Aorta (tissue), 5 donors: ENCODE measurements around the gene ARID3A. TPM values are rescaled to one million over a fixed set of nuclear protein-coding genes. Genes with fewer than 3 reads are reported as not detected.

Source experiments
- ATAC-seq: fragments of 200-7000 bp; cut with Tn5 transposase; one replicate; pipeline ENCODE4 v1.9.1; 2022; ENCODE audit warnings: moderate library complexity; ENCODE audit not compliant: low FRiP score
- DNase-seq, 2 donors: peaks; one replicate each; pipeline ENCODE4 v3.0.0-alpha.2; 2020
- H3K27ac ChIP-seq, 2 donors: one replicate each; pipeline ENCODE4 v1.5.1; 2013; ENCODE audit warnings: low read length in 2 of 2, mild to moderate bottlenecking in 2 of 2, moderate library complexity in 2 of 2, control low read depth in 1 of 2, inconsistent platforms in 1 of 2, low read depth in 1 of 2
- H3K27me3 ChIP-seq, 2 donors: one replicate each; pipeline ENCODE4 v1.6.1; 2013; ENCODE audit warnings: control low read depth in 1 of 2, low read length in 1 of 2, mild to moderate bottlenecking in 1 of 2, moderate library complexity in 1 of 2; ENCODE audit not compliant: insufficient read depth in 2 of 2, control insufficient read depth in 1 of 2
- H3K36me3 ChIP-seq, 2 donors: one replicate each; pipeline ENCODE4 v1.6.1; 2013; ENCODE audit warnings: control low read depth in 1 of 2, low read length in 1 of 2, mild to moderate bottlenecking in 1 of 2; ENCODE audit not compliant: insufficient read depth in 2 of 2, control insufficient read depth in 1 of 2
- H3K4me1 ChIP-seq, 2 donors: one replicate each; pipeline ENCODE4 v1.6.1; 2013; ENCODE audit warnings: low read length in 2 of 2, control low read depth in 1 of 2, mild to moderate bottlenecking in 1 of 2, moderate library complexity in 1 of 2; ENCODE audit not compliant: insufficient read depth in 2 of 2, control insufficient read depth in 1 of 2
- H3K4me3 ChIP-seq, 2 donors: one replicate each; pipeline ENCODE4 v1.5.1; 2013; ENCODE audit warnings: low read length in 2 of 2, control low read depth in 1 of 2, mild to moderate bottlenecking in 1 of 2
- H3K9me3 ChIP-seq: one replicate; pipeline ENCODE4 v1.6.1; 2013; ENCODE audit warnings: mild to moderate bottlenecking, low read length; ENCODE audit not compliant: control insufficient read depth
- WGBS, 2 donors: extraction: QIAGEN DNeasy Blood & Tissue Kit; methylation state at CpG; one replicate each; pipeline ENCODE4 v1.1.7; 2013; 5-methylcytosine and 5-hydroxymethylcytosine counted together
- intact Hi-C, 2 donors: fragments of 100-400 bp; cut with DNase I; formaldehyde crosslinking; loops; one replicate each; pipeline versions ENCODE4 v1.14.2 to v1.15.0; 2022
- polyA plus RNA-seq, 2 donors: library from polyadenylated mRNA; stranded (reverse); fragments of 200-250 nt; gene quantifications; one replicate each; pipeline ENCODE4 v1.2.3, GENCODE V29; 2013
- total RNA-seq, 2 donors: library from RNA; stranded (reverse); fragmentation: NEBNext Ultra II Directional; extraction: Animal tissue kit (Norgen Biotek cat#: 25700); gene quantifications; one replicate each; pipeline ENCODE4 v1.2.1, GENCODE V29; 2021
- donor health status: healthy with polysubstance abuse.
- donor health status: Bipolar disorder and iron deficiency.
- donor health status: DM: no; HTN: no; CAD: no.
- donor health status: DM: no; HTN: no; CAD: no.
- donor health status: DM: yes; HTN: yes; CAD: no.

The ARID3A gene
- total and polyA plus RNA-seq, 4 donors = 0.97 to 13.8 (median 5.3) TPM

DNA sequence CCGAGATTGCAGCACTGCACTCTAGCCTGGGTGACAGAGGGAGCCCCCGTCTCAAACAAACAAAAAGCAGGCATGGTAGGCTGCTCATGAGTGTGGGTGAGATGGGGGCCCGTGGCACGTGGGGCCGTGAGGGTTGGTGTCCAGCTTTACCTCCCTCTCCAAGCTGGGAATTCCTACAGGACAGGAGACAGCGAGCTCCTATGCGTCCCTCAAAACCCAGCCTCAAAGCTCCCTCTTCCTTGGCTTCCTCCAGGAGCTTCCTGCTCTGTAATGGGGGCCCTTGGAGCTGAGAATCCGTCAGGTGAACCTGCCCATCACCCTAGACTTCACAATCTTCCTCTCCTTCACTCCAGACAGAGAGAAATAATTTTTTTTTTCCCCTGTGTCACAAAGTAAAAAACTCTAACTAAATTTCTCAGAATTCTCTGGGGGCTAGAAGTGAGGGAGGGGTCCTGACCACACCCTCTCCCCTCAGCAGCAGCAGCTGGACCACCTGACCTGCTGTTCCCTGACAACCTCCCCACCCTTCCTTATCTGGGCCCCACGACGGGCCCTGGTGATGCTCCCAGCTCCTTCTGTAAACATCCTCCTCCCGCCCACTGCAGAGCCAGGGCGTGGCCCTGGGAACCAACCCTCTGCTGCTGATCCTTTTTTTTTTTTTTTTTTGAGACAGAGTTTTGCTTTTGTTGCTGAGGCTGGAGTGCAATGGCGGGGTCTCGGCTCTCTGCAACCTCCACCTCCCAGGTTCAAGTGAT, 36.2 kb downstream of the ARID3A start:
- H3K27me3 ChIP-seq = no peaks in the 10 kb centered on the region
- no peak for DNase-seq
- no peaks in the 10 kb centered on the region for H3K4me1 ChIP-seq
- ATAC-seq = no peak
- intact Hi-C loops = no loop called here
- H3K27ac ChIP-seq = no peak overlapping the region
- H3K4me3 ChIP-seq = no peak overlapping the region
- peaks cover 2% of the 10 kb centered on the region for H3K9me3 ChIP-seq
- H3K36me3 ChIP-seq = no peaks in the 10 kb centered on the region
- 85 to 86% methylated on average over 14 of the region's 14 CpGs for WGBS, 2 donors

DNA sequence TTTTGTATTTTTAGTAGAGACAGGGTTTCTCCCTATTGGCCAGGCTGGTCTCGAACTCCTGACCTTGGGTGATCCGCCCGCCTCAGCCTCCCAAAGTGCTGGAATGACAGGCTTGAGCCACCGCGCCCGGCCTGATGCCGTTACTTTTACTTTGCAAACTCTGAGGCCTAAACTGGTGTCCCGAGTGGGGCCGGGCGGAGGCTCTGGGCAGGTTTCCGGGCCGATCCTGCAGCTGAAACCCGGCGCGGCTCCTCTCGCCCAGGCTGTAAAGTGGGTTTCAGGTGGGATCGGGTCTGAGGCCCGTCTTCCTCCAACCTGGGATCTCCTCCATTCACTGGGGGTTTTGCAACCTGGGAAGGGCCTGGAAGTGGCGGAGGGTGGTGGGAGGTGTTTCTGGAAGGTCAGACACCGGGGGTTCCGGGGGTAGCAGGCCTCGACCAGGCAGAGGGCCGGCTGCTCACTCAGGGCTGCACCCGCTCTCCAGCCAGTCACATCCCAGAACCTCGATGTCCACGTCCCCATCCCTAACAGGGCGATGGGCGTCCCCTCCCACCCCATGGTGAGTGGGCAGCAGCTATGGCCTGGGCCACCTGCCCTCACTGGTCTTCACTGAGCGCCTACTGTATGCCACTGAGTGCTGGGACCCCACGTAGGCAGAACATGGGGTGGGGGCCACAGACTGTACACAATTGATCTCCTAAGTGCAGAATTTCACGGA, 37.0 kb downstream of the ARID3A start:
- Histone ChIP-seq H3K4me1 (no peaks in the 10 kb centered on the region), H3K27me3 (no peaks in the 10 kb centered on the region), H3K27ac (no peak overlapping the region), H3K4me3 (no peak overlapping the region), H3K36me3 (no peaks in the 10 kb centered on the region), H3K9me3 (peaks cover 2% of the 10 kb centered on the region)
- intact Hi-C loops = no loop called here
- no peak for ATAC-seq
- DNase-seq = no peak
- 90 to 93% methylated on average over 31 of the region's 31 CpGs for WGBS, 2 donors

DNA sequence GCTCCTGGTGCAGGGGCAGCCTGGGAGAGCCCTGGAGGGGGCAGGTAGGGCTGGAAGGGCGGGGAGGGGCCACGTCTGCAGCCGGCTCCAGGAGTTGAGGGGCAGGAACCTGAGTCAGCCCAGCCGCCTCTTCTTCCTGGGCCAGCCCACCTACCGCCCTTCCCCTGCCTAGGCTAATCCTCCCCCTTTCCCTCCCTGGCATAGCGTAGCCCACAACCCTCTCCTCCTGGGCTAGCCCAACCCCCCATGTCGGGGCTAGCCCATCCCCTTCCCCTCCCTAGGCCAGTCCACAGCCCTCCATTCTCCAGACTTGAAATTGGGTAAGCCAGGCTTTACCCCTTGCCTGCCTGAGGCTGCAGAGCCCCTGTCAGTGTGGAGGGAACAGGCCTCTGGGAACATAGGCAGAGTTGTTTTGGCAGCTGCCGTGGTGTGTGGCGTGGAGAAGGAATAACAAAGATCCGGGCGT, 37.7 kb downstream of the ARID3A start:
- DNase-seq (no peak), ATAC-seq (no peak)
- Histone ChIP-seq H3K36me3 (no peaks in the 10 kb centered on the region), H3K27me3 (no peaks in the 10 kb centered on the region), H3K9me3 (peaks cover 2% of the 10 kb centered on the region), H3K4me3 (no peak overlapping the region), H3K27ac (no peak overlapping the region), H3K4me1 (no peaks in the 10 kb centered on the region)
- intact Hi-C loops = no loop called here
- WGBS, 2 donors = 85 to 90% methylated on average over 9 to 11 of the region's 11 CpGs

DNA sequence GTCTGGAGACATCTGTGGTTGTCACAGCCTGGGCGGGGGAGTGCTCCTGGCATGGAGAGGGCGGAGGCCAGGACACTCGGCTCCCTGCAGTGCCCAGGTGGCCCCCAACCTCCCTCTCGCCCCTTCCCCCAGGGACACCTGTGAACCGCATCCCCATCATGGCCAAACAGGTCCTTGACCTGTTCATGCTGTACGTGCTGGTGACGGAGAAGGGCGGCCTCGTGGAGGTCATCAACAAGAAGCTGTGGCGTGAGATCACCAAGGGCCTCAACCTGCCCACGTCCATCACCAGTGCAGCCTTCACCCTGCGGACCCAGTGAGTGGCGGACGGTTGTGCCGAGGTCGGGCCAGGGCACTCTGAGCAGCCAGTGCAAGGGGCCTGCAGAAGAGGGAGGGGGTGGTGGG, 38.3 kb downstream of the ARID3A start:
- WGBS, 2 donors = 95 to 97% methylated on average over 16 of the region's 16 CpGs
- H3K36me3 ChIP-seq = no peaks in the 10 kb centered on the region
- ATAC-seq = no peak
- H3K4me1 ChIP-seq = no peaks in the 10 kb centered on the region
- H3K27ac ChIP-seq = no peak overlapping the region
- no peaks in the 10 kb centered on the region for H3K27me3 ChIP-seq
- H3K4me3 ChIP-seq = no peak overlapping the region
- DNase-seq = no peak
- peaks cover 2% of the 10 kb centered on the region for H3K9me3 ChIP-seq
- intact Hi-C loops = no loop called here

DNA sequence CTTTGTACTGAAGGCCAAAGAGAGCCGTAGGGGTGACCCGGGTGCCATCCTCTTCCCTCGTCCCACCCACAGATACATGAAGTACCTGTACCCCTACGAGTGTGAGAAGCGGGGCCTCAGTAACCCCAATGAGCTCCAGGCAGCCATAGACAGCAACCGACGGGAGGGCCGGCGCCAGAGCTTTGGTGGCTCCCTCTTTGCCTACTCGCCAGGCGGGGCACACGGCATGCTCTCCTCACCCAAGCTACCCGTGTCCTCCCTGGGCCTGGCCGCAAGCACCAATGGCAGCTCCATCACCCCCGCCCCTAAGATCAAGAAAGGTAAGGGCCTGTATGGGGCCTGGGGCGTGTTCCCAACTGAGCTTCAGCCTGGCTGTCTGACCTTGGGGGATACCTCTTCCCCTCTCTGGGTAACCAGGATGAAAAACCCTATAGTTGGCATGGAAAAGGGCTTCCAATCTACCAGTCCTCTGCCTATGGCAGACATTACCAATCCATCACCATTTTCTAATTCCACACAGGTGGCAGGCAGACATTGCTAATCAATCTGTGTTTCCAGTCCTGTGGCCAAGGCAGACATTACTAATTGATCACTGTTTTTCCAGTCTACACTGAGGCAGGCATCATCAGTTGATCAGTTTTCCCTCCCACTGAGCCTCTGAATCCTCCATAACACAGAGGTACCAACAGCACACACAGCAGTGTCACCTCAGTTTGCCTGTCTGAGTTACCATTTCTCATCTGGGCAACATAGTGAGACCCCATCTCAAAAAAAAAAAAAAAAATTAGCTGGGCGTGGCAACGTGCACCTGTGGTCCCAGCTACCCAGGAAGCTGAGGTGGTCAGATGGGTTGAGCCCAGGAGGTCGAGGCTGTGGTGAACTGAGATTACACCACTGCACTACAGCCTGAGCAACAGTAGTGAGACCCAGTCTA, 39.2 kb downstream of the ARID3A start:
- no peaks in the 10 kb centered on the region for H3K27me3 ChIP-seq
- peaks cover 2% of the 10 kb centered on the region for H3K9me3 ChIP-seq
- no peak for ATAC-seq
- no peak for DNase-seq
- 97 to 98% methylated on average over 19 of the region's 19 CpGs for WGBS, 2 donors
- intact Hi-C loops = no loop called here
- no peaks in the 10 kb centered on the region for H3K36me3 ChIP-seq
- no peak overlapping the region for H3K4me3 ChIP-seq
- H3K27ac ChIP-seq = no peak overlapping the region
- no peaks in the 10 kb centered on the region for H3K4me1 ChIP-seq

DNA sequence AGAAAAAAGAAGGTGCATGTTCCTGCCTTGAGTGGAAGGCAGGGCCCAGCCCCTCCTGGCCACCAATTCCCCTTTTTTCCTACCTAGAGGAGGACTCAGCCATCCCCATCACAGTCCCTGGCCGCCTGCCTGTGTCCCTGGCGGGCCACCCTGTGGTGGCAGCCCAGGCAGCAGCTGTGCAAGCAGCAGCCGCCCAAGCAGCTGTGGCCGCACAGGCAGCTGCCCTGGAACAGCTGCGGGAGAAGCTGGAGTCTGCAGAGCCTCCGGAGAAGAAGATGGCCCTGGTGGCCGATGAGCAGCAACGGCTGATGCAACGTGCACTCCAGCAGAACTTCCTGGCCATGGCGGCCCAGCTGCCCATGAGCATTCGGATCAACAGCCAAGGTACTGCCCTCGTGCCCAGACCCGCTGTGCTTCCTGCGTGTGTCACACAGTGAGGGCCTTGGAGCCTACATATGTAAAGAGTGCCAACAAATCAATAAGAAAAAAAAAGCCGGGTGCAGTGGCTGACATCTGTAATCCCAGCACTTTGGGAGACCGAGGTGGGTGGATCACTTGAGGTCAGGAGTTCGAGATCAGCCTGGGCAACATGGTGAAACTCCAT, 40.8 kb downstream of the ARID3A start:
- H3K27ac ChIP-seq = no peak overlapping the region
- H3K9me3 ChIP-seq = peaks cover 3% of the 10 kb centered on the region
- no peak for DNase-seq
- intact Hi-C loops = no loop called here
- H3K36me3 ChIP-seq = no peaks in the 10 kb centered on the region
- WGBS, 2 donors = 95 to 97% methylated on average over 16 to 17 of the region's 17 CpGs
- no peak overlapping the region for H3K4me3 ChIP-seq
- no peaks in the 10 kb centered on the region for H3K4me1 ChIP-seq
- H3K27me3 ChIP-seq = no peaks in the 10 kb centered on the region
- ATAC-seq = no peak

DNA sequence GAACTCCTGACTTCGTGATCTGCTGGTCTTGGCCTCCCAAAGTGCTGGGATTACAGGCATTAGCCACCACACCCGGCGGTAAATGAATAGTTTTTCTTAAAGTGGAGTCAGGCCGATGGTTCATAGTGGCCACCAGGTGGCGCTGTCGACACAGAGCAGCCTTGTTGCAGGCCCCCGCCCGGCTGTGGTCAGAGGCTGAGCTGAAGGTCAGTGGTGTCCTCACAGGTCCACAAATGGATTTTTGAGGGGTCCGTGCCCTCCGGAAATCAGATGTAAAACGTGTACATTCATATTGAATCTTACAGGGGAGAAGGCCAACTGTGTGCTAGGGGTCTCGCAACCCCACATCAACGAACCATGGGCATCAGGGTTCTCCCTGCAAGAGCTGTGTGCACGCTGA, 44.9 kb downstream of the ARID3A start:
- intact Hi-C loops = no loop called here
- Histone ChIP-seq H3K9me3 (peaks cover 3% of the 10 kb centered on the region), H3K4me1 (no peaks in the 10 kb centered on the region), H3K4me3 (no peak overlapping the region), H3K27me3 (no peaks in the 10 kb centered on the region), H3K36me3 (no peaks in the 10 kb centered on the region), H3K27ac (no peak overlapping the region)
- DNase-seq (no peak), ATAC-seq (no peak)
- 94% methylated on average over 14 of the region's 14 CpGs for WGBS, 2 donors

DNA sequence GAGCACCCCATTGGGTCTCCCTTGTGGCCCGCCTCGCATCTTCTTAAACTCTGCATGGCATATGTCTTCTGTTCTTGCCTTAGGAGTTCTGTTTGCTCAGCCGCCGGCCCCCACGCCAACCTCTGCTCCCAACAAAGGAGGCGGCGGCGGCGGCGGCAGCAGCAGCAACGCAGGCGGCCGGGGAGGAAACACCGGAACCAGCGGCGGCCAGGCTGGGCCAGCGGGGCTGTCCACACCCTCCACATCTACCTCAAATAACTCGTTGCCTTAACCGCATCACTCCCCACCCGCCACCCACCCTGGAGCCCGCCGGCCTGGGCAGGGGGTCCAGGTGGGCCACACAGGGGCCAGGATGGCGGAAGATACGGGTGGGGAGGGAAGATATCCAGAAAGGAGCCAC, 46.0 kb downstream of the ARID3A start:
- DNase-seq (no peak), ATAC-seq (no peak)
- H3K27me3 ChIP-seq = no peaks in the 10 kb centered on the region
- intact Hi-C loops = no loop called here
- peaks cover 1% of the 10 kb centered on the region for H3K9me3 ChIP-seq
- H3K4me1 ChIP-seq = no peaks in the 10 kb centered on the region
- no peak overlapping the region for H3K27ac ChIP-seq
- no peak overlapping the region for H3K4me3 ChIP-seq
- 93 to 96% methylated on average over 24 of the region's 24 CpGs for WGBS, 2 donors
- H3K36me3 ChIP-seq = no peaks in the 10 kb centered on the region
